GM18517 (cell line): Measurements from ENCODE around the gene TGFBR2.
"Not testable (repeated sequence)": the region's sequence is repeated elsewhere in the genome, so short reads cannot be mapped to it uniquely, and the experiment has no call there.

Source experiments
- ATAC-seq: cut with Tn5 transposase; IDR thresholded peaks from one replicate; pipeline ENCODE4 v1.9.1; 2021; ENCODE audit warnings: mild to moderate bottlenecking, moderate library complexity; ENCODE audit not compliant: unreplicated experiment

TGFBR2 gene

GRCh38 chr3:30617653-30618052, 11.3 kb downstream of the TGFBR2 start:
- ATAC-seq = no peak

- ATAC-seq = no peak
These were observed 12.1 kb downstream of the TGFBR2 start for GRCh38 chr3:30618526-30618925.

GRCh38 chr3:30619318-30619717, 12.9 kb downstream of the TGFBR2 start:
- ATAC-seq = no peak

GRCh38 chr3:30620402-30621360, 14.3 kb downstream of the TGFBR2 start:
- ATAC-seq = no peak

GRCh38 chr3:30621576-30621975, 15.2 kb downstream of the TGFBR2 start:
- no peak for ATAC-seq

GRCh38 chr3:30622047-30622545, 15.7 kb downstream of the TGFBR2 start:
- no peak for ATAC-seq

- ATAC-seq = peak; percentile 35
These were observed 16.4 kb downstream of the TGFBR2 start for GRCh38 chr3:30622790-30623189.

GRCh38 chr3:30623351-30623750, 16.9 kb downstream of the TGFBR2 start:
- no peak for ATAC-seq

- not testable (repeated sequence) for ATAC-seq
These were observed 18.1 kb downstream of the TGFBR2 start for GRCh38 chr3:30624480-30624879.

- no peak for ATAC-seq
These were observed 19.4 kb downstream of the TGFBR2 start for GRCh38 chr3:30625541-30626438.

GRCh38 chr3:30626443-30627180, 20.2 kb downstream of the TGFBR2 start:
- ATAC-seq = no peak

GRCh38 chr3:30628205-30628900, 22.0 kb downstream of the TGFBR2 start:
- ATAC-seq = no peak

- no peak for ATAC-seq
These were observed 22.6 kb downstream of the TGFBR2 start for GRCh38 chr3:30628901-30629590.

- ATAC-seq = no peak
These were observed 23.3 kb downstream of the TGFBR2 start for GRCh38 chr3:30629746-30630145.

GRCh38 chr3:30630238-30631030, 24.0 kb downstream of the TGFBR2 start:
- ATAC-seq = no peak

GRCh38 chr3:30631243-30631904, 25.0 kb downstream of the TGFBR2 start:
- peak; percentile 53 for ATAC-seq

- no peak for ATAC-seq
These were observed 25.7 kb downstream of the TGFBR2 start for GRCh38 chr3:30632065-30632464.

- ATAC-seq = no peak
These were observed 26.1 kb downstream of the TGFBR2 start for GRCh38 chr3:30632521-30632920.
